HG03354 (cell line): Measurements from ENCODE around the gene FPR2.

ENCODE experiments used
- ATAC-seq: cut with Tn5 transposase; IDR thresholded peaks from one replicate; pipeline ENCODE4 v1.9.1; 2021; ENCODE audit warnings: mild to moderate bottlenecking; ENCODE audit not compliant: unreplicated experiment, poor library complexity, severe bottlenecking

Gene FPR2

GRCh38 chr19:51779703-51780102 lies 18.7 kb downstream of the FPR2 start:
- ATAC-seq, result no peak

DNA sequence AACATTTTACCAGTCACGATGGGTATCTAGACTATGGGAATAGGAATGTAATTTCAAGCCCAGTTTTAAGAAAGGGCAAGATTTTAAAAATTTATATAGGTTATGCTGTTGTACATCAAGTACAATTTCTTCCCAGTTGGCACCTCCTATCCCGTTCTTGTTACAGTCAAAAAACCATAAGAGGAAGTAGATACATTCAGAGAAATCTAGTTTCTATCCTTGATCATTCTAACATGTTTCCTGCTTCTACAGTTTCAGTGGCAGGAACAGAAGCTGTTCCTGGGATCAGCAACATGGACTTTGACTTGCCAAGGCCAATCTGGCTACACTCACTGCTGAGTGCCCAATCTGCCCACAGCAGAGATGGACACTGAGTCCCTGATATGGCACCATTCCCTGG lies 19.3 kb downstream of the FPR2 start:
- ATAC-seq, result no peak

- no peak for ATAC-seq
These were observed 21.0 kb downstream of the FPR2 start for GRCh38 chr19:51781999-51782398.

DNA sequence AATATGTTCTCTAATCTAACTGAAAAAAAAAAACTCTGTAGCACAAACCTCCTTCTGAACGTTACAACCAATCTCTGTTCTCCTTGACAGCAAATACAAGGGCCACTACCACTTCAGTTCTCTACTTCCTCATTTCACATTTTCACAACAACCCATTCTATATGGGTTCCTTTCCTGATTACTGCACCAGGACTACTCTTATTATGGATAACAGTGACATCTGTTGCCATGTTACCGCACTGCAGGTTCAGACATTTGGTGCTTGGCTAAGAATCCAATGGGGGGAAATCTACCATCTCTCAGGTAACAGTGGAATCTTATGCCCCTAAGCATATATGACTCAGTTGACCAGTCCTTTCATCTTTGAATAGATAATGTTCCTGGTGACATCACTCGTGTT lies 22.4 kb downstream of the FPR2 start:
- no peak for ATAC-seq

DNA sequence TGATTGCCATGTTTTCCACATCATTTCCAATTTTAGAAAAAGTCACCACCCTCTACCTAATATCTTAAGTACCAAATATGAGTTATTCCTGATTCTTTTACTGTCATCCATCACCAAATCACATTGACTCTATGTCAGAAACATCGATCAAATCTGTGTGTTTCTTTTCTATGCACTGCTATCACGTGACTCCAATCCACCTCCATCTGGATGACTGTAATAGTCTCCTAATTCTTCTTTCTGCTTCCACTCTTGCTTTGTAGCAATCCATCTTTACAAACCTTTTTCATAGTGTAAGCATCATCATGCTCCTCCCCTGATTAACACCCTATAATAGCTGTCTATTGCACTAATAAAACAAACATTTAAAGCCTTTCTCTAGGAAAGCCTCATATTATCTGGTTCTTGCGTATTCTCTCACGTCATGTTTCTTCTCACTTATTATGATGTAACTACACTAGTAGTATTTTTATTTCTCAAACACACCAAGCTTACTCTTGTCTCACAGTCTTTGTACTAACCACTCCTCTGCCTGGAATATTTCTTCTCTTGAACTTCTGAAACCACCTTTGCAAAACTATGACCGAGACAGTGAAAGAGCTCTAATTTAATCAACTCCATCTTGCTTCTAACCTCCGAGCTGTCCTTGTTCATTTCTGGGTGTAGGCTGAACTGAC lies 23.3 kb downstream of the FPR2 start:
- ATAC-seq, result no peak

GRCh38 chr19:51784922-51785690 lies 24.1 kb downstream of the FPR2 start:
- ATAC-seq, result no peak

DNA sequence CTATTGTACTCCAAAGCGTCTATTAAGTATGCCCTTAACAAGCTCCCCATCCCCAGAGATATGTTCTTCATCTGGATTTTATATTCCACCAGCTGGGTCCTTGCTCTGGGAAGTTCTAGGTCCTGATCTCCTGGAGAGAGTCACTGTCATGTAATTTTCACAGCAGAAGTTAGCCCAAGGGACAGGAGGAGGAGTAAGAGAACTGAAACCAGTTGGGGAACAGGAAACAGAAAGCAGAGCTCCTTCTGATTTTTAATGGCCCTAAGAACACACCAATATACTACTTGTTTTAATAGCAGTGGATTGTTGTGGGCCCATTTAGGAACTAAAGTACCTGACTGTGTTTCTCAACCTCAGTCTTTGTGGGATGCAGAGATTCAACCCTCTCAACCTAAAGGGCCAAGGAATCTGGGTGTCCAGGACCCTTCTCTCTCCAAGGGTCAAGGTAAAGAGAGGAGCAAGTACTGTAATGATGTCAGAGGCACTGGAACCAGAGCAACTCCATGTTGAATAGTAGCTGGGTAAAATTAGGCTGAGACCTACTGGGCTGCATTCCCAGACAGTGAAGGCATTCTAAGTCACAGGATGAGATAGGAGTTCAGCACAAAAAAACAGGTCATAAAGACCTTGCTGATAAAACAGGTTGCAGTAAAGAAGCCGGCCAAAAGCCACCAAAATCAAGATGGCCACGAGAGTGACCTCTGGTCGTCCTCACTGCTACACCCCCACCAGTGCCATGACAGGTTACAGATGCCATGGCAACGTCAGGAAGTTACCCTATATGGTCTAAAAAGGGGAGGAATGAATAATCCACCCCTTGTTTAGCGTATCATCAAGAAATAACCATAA lies 25.9 kb downstream of the FPR2 start:
- ATAC-seq, result no peak

DNA sequence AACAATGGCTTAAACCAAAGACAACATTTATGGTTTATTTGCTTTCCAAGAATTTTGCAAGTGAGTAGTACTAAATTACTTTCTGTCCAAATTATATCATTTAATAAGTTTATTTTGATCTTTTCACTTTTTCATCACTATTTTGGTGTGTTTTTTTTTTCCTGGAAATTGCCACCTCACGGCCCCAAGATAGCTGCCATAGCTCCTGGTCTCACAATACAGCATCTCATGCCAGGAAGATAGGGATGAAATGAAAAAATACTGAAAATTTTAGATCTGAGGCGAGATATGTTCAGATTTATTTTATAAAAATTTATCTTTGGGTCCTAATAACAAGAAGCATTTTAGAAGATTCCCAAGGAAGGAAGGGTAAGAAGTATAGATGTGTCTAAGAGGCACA lies 27.0 kb downstream of the FPR2 start:
- ATAC-seq, result no peak

GRCh38 chr19:51789061-51789795 lies 28.2 kb downstream of the FPR2 start:
- ATAC-seq, result no peak

- no peak for ATAC-seq
These were observed 32.0 kb downstream of the FPR2 start for GRCh38 chr19:51792932-51793331.

- no peak for ATAC-seq
These were observed 33.0 kb downstream of the FPR2 start for GRCh38 chr19:51793994-51794393.

DNA sequence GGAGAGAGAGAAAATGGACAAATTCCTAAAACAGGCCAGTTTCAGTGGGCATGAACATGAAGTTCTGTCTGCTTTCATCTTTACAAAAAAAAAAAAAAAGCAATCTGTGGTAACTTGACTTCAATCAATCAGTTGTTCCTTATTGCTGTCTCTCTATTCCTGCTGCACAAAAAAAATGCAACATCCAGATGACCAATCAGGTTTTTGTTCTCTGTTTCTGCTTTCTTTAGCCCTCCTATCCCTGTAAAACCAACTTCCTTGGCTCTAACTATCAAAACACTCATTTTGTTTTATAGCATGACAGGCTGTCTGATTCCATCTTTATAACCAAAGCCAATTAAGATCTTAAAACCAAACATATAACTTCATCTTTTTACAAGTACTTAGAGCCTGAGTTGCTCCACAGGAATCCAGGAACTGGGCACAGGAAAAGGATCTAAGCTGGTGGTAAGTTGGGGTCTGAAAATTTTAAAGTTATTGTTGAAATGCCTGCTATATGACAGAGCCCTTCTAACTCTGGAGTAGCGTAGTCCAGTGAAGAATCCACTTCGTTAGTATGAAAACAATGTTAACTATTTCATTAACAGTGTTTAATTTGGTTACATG lies 34.0 kb downstream of the FPR2 start, which contains the start of gene FPR3:
TSS of gene FPR3 (plus strand) at position 273 of the 606 bp plus-strand sequence. CDS start 28,592 bp downstream, outside the sequence.
- no peak for ATAC-seq

GRCh38 chr19:51796195-51796679 lies 35.3 kb downstream of the FPR2 start:
- ATAC-seq, result no peak

GRCh38 chr19:51797480-51797879 lies 36.5 kb downstream of the FPR2 start:
- no peak for ATAC-seq

- ATAC-seq, result no peak
These were observed 37.1 kb downstream of the FPR2 start for GRCh38 chr19:51798062-51798461.

DNA sequence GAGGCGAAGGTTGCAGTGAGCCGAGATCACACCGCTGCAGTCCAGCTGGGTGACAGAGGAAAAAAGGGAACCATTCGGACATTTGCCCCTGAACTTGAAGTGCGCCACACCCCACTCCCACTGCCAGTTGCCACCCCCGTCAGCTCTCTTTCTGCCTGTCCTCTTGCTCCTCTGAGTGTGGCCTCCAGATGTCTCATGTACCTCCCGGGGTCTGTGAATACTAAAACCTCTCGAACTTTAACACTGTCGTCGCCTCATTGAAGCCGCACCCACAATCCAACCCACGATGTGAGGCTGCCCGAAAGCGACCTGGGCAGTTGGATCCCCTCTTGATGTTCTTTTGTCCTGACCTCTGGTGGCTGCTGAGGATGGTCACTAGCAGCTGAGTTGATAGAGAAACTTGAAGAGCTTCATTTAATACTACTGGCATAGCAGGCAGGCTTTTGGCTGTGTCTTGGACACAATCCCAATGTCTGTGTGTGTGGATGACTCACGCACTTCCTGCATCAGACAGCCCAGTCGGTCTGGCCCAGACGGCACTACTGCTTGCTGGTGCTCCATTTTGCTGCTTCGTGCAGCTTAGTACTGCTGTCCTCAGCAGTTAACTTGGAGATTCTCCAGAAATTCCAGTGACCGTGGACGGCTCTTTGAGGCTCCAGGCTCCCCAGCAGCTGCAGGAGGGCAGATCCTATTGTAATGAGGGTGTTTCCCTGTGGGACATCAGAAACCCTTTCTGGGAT lies 38.2 kb downstream of the FPR2 start:
- no peak for ATAC-seq

DNA sequence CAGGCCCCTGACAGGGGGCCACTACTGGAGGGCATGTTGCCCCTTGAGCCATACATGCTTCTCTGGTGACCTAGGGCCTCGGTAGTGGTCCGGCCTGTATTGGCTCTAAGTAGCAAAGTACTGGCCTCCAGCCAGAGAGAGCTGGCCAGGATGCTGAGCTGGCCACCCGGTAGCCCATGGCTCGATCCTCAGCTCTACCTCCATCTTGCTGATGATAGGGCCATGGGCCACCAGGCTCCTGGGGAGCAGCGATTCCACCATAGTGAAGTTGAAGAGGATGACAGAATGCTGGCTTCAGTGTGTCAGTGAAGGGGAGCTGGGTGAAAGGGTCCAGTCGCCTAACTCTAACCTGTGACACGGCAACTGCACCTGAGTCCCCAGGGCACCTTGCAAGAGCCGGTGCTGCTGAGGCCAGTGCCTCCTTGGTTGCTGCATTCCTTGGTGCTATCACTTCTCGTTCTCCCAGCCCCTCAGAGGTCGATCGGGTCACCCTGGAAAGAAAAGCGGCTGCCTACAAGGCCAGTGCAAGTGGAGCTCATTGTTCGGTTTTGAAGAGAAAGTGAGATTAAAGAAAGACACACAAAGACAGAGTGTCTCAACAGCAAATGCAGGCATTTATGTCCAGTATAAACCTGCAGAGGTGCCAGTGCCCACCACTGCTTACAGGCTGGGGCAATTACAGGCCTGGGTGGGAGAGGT lies 38.9 kb downstream of the FPR2 start:
- ATAC-seq, result no peak
